Heart right ventricle (tissue), 16 donors: Measurements from ENCODE around the gene IGFN1. TPM values are rescaled to one million over a fixed set of nuclear protein-coding genes. Genes with fewer than 3 reads are reported as not detected.

Experiments used
- ATAC-seq, 8 donors: fragments of 200-7000 bp; cut with Tn5 transposase; one replicate each; pipeline ENCODE4 v1.9.1; 2020; ENCODE audit warnings: mild to moderate bottlenecking in 8 of 8, moderate library complexity in 8 of 8, moderate number of reproducible peaks in 1 of 8
- DNase-seq, 2 donors: peaks; one replicate each; pipeline ENCODE4 v3.0.0-alpha.2; 2020
- H3K27ac ChIP-seq, 10 donors: fragments of 200-600 bp; sonication (generic) in 2 of 10; one replicate each; pipeline versions ENCODE4 v1.5.0 to v1.8.0; 2020 to 2022; ENCODE audit warnings: mild to moderate bottlenecking in 3 of 10
- H3K27me3 ChIP-seq, 7 donors: fragments of 200-600 bp; one replicate each; pipeline ENCODE4 v1.8.0; 2021 to 2022; ENCODE audit warnings: mild to moderate bottlenecking in 2 of 7
- H3K36me3 ChIP-seq, 9 donors: fragments of 200-600 bp; sonication (generic) in 1 of 9; one replicate each; pipeline versions ENCODE4 v1.5.0 to v1.8.0; 2020 to 2022; ENCODE audit warnings: mild to moderate bottlenecking in 2 of 9
- H3K4me1 ChIP-seq, 9 donors: fragments of 200-600 bp; sonication (generic) in 1 of 9; one replicate each; pipeline versions ENCODE4 v1.5.0 to v1.8.0; 2020 to 2022; ENCODE audit warnings: mild to moderate bottlenecking in 4 of 9
- H3K4me3 ChIP-seq, 10 donors: fragments of 200-600 bp; sonication (generic) in 2 of 10; one replicate each; pipeline versions ENCODE4 v1.5.0 to v1.8.0; 2020 to 2022; ENCODE audit warnings: mild to moderate bottlenecking in 7 of 10, moderate library complexity in 2 of 10
- H3K9me3 ChIP-seq, 11 donors: fragments of 200-600 bp in 10 of 11; sonication (generic) in 2 of 11; one replicate each; pipeline versions ENCODE4 v1.5.0 to v1.8.0; 2013 to 2022; ENCODE audit warnings: mild to moderate bottlenecking in 2 of 11, control low read depth in 1 of 11, moderate library complexity in 1 of 11
- CTCF ChIP-seq, 9 donors: fragments of 200-600 bp; sonication (generic) in 2 of 9; IDR thresholded peaks; one replicate each; pipeline versions ENCODE4 v1.5.0 to v1.8.0; 2021 to 2022; ENCODE audit warnings: antibody characterized with exemption in 9 of 9, mild to moderate bottlenecking in 5 of 9, moderate library complexity in 1 of 9
- WGBS, 2 donors: extraction: QIAGEN DNeasy Blood & Tissue Kit; methylation state at CpG; one replicate each; pipeline ENCODE4 v1.1.7; 2013; ENCODE audit warnings: inconsistent platforms in 1 of 2; 5-methylcytosine and 5-hydroxymethylcytosine counted together
- intact Hi-C, 10 donors: fragments of 100-400 bp; cut with DNase I; formaldehyde crosslinking; loops; one replicate each; pipeline versions ENCODE4 v1.11.1 to v1.14.2; 2022
- polyA plus RNA-seq, 2 donors: library from polyadenylated mRNA; stranded (reverse); fragments of 200-250 nt; gene quantifications; one replicate each; pipeline ENCODE4 v1.2.3, GENCODE V29; 2013
- total RNA-seq, 10 donors: library from RNA; stranded (reverse); fragmentation: NEBNext Ultra II Directional in 3 of 10; extraction: Animal tissue kit (Norgen Biotek cat#: 25700) in 3 of 10; gene quantifications; one replicate each; pipeline versions ENCODE4 v1.2.1 to v1.2.4, GENCODE V29; 2021 to 2023
- donor health status: Arrhythmogenic right ventricular cardiomyopathy.
- donor health status: ischemic (EF 13 %, LVEDD 7.1; RV severe dilation, severe dysfunction).
- donor health status: healthy with polysubstance abuse.
- donor health status: DM: no; HTN: yes; CAD: no.
- donor health status: DM: no; HTN: no; CAD: no.
- donor health status: ischemic (EF 25% LVEDD 6.9; RV normal size, moderate dysfunction).
- donor health status: ischemic (EF 25% LVEDD 5.7; RV mildly dilated, moderate dysfunction).
- donor health status: healthy.
- donor health status: DM: yes; HTN: yes; CAD: no.
- donor health status: Ischemic cardiomyopathy.
- donor health status: ischemic (EF 35%, LVEDD 5.7; RV mildly dilated, moderate dysfunction).
- donor health status: nonischemic (EF 11% LVEDD 7.7; RV severe dilation, severe dysfunction).
- donor health status: DM: yes; HTN: yes; CAD: no.
- donor health status: PGD.
- donor health status: ischemic (EF 29% LVEDD 5.4; RV normal size, mild dysfunction).
- donor health status: nonischemic (EF 23%, LVEDD 6.1; RV moderate dilation, normal function).

Gene IGFN1
- total and polyA plus RNA-seq, 12 donors = 0.01 to 0.07 (median 0.02) TPM; not detected in 7

GRCh38 chr1:201145816-201146215 lies 44.8 kb upstream of the IGFN1 start:
- H3K36me3 ChIP-seq = peaks cover 0 to 100% (median 20%) of the 10 kb centered on the region in 9 donors

GRCh38 chr1:201146626-201147390 lies 43.8 kb upstream of the IGFN1 start:
- H3K27me3 ChIP-seq = no peaks in the 10 kb centered on the region
- no peaks in the 10 kb centered on the region for H3K9me3 ChIP-seq
- H3K4me3 ChIP-seq = no peak overlapping the region
- H3K27ac ChIP-seq = no peak overlapping the region
- no peak for DNase-seq
- peaks cover 0 to 100% (median 20%) of the 10 kb centered on the region in 9 donors for H3K36me3 ChIP-seq
- H3K4me1 ChIP-seq = peaks cover 0 to 8% (median 0%) of the 10 kb centered on the region in 9 donors
- ATAC-seq = no peak
- intact Hi-C loops = loop anchor here in 1 of 10 donors (10.0 kb wide), 1 partner anchor 78 kb away; no protein-coding TSS in a partner anchor
- WGBS, 2 donors = 94 to 98% methylated on average over 16 to 17 of the region's 17 CpGs
- no peak for TF ChIP-seq CTCF (IDR thresholded peaks at IDR 0.05)

More at GRCh38 chr1:201145816-201146215, 44.8 kb upstream of the IGFN1 start:
- Histone ChIP-seq H3K27me3 (no peaks in the 10 kb centered on the region), H3K9me3 (no peaks in the 10 kb centered on the region), H3K4me3 (no peak overlapping the region), H3K27ac (no peak overlapping the region), H3K4me1 (peaks cover 0 to 13% (median 0%) of the 10 kb centered on the region in 9 donors)
- DNase-seq (no peak), ATAC-seq (no peak)
- intact Hi-C loops = loop anchor here in 1 of 10 donors (10.0 kb wide), 1 partner anchor 79 kb away; no protein-coding TSS in a partner anchor
- no peak for TF ChIP-seq CTCF (IDR thresholded peaks at IDR 0.05)
- WGBS, 2 donors = 89 to 95% methylated on average over 7 of the region's 7 CpGs

- Histone ChIP-seq H3K4me3 (no peak overlapping the region), H3K36me3 (peaks cover 0 to 97% (median 20%) of the 10 kb centered on the region in 9 donors), H3K9me3 (no peaks in the 10 kb centered on the region), H3K27me3 (no peaks in the 10 kb centered on the region), H3K27ac (no peak overlapping the region), H3K4me1 (peaks cover 0 to 4% (median 0%) of the 10 kb centered on the region in 9 donors)
- TF ChIP-seq CTCF (IDR thresholded peaks at IDR 0.05) = no peak
- 86 to 96% methylated on average over 13 of the region's 13 CpGs for WGBS, 2 donors
- ATAC-seq (no peak), DNase-seq (no peak)
- intact Hi-C loops = loop anchor here in 1 of 10 donors (10.0 kb wide), 1 partner anchor 77 kb away; no protein-coding TSS in a partner anchor
Measured at GRCh38 chr1:201147396-201148015, 43.1 kb upstream of the IGFN1 start.

- ATAC-seq = no peak
- Histone ChIP-seq H3K4me3 (no peak overlapping the region), H3K27me3 (no peaks in the 10 kb centered on the region), H3K27ac (no peak overlapping the region), H3K4me1 (peaks cover 0 to 14% (median 11%) of the 10 kb centered on the region in 9 donors), H3K9me3 (no peaks in the 10 kb centered on the region), H3K36me3 (peaks cover 0 to 78% (median 12%) of the 10 kb centered on the region in 9 donors)
- intact Hi-C loops = loop anchor here in 1 of 10 donors (10.0 kb wide), 1 partner anchor 75 kb away; no protein-coding TSS in a partner anchor
- DNase-seq = no peak
- WGBS, 2 donors = 88 to 92% methylated on average over 4 of the region's 4 CpGs
- peak in 6 of 9 donors; percentile 12 to 38 (median 32) for TF ChIP-seq CTCF (IDR thresholded peaks at IDR 0.05)
Measured at GRCh38 chr1:201149400-201149799, 41.2 kb upstream of the IGFN1 start.
